ENCODE data around the gene KIFAP3.
A peak's percentile ranks its signal among the peaks of the same experiment; 100 is the strongest.
"Not testable (repeated sequence)": the region's sequence is repeated elsewhere in the genome, so short reads cannot be mapped to it uniquely, and the experiment has no call there.

The KIFAP3 gene

GRCh38 chr1:170074250-170075157 is at the start of gene KIFAP3:
KIFAP3 (minus strand) TSS chr1:170074695; CDS start chr1:170074467, 228 bp downstream.
- DNase-seq, result peak; percentile 98

- no peak for DNase-seq
These were observed 47.9 kb upstream of the KIFAP3 start for GRCh38 chr1:170122366-170122765.

- no peak for DNase-seq
These were observed 40.4 kb upstream of the KIFAP3 start for GRCh38 chr1:170114906-170115305.

GRCh38 chr1:170113140-170113539 is 38.6 kb upstream of the KIFAP3 start:
- DNase-seq, result not testable (repeated sequence)

GRCh38 chr1:170097449-170097948 is 23.0 kb upstream of the KIFAP3 start:
- no peak for DNase-seq

GRCh38 chr1:170096806-170097340 is 22.4 kb upstream of the KIFAP3 start:
- DNase-seq, result no peak

- no peak for DNase-seq
These were observed 21.7 kb upstream of the KIFAP3 start for GRCh38 chr1:170095976-170096748.

- not testable (repeated sequence) for DNase-seq
These were observed 20.5 kb upstream of the KIFAP3 start for GRCh38 chr1:170094697-170095616.

- DNase-seq, result no peak
These were observed 12.0 kb upstream of the KIFAP3 start for GRCh38 chr1:170086399-170087032.

- no peak for DNase-seq
These were observed 10.6 kb upstream of the KIFAP3 start for GRCh38 chr1:170085091-170085490.

GRCh38 chr1:170078610-170079189 is 4.2 kb upstream of the KIFAP3 start:
- no peak for DNase-seq

GRCh38 chr1:170077926-170078325 is 3.4 kb upstream of the KIFAP3 start:
- DNase-seq, result peak; percentile 34

- not testable (repeated sequence) for DNase-seq
These were observed 2.5 kb upstream of the KIFAP3 start for GRCh38 chr1:170076952-170077351.

GRCh38 chr1:170076199-170076598 is 1.7 kb upstream of the KIFAP3 start:
- DNase-seq, result no peak

- DNase-seq, result no peak
These were observed 691 bp upstream of the KIFAP3 start for GRCh38 chr1:170075186-170075585.

GRCh38 chr1:170073893-170074249 is 624 bp downstream of the KIFAP3 start:
- no peak for DNase-seq

- no peak for DNase-seq
These were observed 3.1 kb downstream of the KIFAP3 start for GRCh38 chr1:170071378-170071777.

- DNase-seq, result peak; percentile 28
These were observed 5.6 kb downstream of the KIFAP3 start for GRCh38 chr1:170068923-170069322.

- DNase-seq, result no peak
These were observed 7.2 kb downstream of the KIFAP3 start for GRCh38 chr1:170067253-170067819.

- no peak for DNase-seq
These were observed 9.7 kb downstream of the KIFAP3 start for GRCh38 chr1:170064821-170065220.
